HepG2 (cell line): ENCODE measurements around the gene TMEM260.

Experiments
- CTCF ChIP-seq: sonication (generic); formaldehyde crosslinking; IDR thresholded peaks from 2 replicates; pipeline ENCODE4 v1.5.0; 2020; ENCODE audit warnings: mild to moderate bottlenecking, missing genetic modification reagents, moderate library complexity
- POLR2A ChIP-seq, 2 experiments: IDR thresholded peaks; 2 replicates each; pipeline ENCODE4 v1.6.1; 2011; ENCODE audit warnings: low read depth in 2 of 2, low read length in 2 of 2, mild to moderate bottlenecking in 1 of 2, moderate library complexity in 1 of 2; ENCODE audit not compliant: insufficient read depth in 1 of 2

DNA sequence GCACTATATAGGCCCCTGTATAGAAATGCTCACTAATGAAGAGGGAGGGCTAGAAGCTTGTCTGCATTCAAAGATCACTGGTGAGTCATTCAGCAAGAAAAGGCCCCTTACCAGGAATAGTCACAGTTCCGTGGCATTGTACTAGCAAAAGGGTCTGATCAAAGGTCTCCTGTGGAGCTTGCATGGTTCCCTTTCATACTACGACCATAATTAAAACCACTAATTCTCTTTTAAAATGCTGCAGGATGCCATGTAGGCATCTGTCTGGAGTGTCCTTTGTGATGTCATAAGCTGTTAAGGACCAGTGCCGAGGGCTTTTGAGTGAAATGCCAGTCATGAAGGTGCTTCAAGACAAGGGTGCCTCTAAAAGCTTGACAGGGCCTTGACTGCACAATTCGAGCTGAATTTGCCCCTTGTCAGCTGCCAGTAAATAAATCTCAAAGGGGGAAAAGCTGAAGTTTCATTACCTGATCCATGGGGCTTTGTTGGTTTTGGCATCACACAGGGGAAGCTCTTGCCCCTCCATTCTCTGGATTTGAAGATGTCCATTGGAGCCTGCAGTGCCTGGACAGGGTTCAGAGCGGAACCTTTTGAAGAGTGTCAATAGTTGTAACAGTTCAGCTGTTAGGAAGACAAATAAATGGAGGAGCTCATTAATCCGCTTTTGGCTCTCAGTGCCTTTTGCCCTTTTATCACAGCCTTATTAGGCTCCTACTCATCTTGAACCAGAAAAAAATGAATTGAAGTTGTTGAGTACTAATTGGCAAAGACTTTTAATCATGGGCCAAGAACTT, 69.1 kb downstream of the TMEM260 start:
- TF ChIP-seq CTCF (no peak), POLR2A (IDR thresholded peaks at IDR 0.05; ENCODE audit: insufficient read depth in 1 of 2, low read depth in 2 of 2, low read length in 2 of 2) (no peak)
